NCI-H345 treated with DMSO at 0.1 percent for 48 hours (cell line): Measurements from ENCODE around the gene MGAT5.

ENCODE experiments used
- DNase-seq: peaks from one replicate; lab custom pipeline; 2025; ENCODE audit not compliant: unreplicated experiment; lab: John Stamatoyannopoulos, UW

The MGAT5 gene

GRCh38 chr2:134231301-134231964, 22.4 kb upstream of the MGAT5 start:
- DNase-seq, result no peak

GRCh38 chr2:134231965-134232340, 21.9 kb upstream of the MGAT5 start:
- no peak for DNase-seq

GRCh38 chr2:134232461-134232860, 21.4 kb upstream of the MGAT5 start:
- no peak for DNase-seq

GRCh38 chr2:134232868-134233727, 20.8 kb upstream of the MGAT5 start:
- DNase-seq, result no peak

GRCh38 chr2:134233728-134234136, 20.1 kb upstream of the MGAT5 start:
- no peak for DNase-seq

DNA sequence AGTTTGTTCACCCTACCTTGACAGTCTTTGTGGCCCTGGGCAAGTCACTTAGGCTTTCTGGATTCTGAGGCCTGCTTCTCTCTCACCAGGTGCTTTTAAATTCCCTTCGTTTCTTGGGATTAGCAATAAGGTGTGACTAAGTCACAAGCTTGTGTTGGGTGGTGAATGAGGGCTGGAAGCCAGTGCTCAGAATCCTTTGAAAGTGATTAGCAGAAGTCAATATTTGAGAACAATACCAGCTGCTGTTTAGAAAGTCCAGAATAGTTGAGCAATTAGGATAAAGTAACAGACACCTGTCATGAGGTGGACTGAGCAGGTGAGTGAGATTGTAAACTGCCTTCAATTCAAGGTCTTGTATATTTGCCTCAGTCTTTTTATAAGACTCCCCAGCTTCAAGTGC, 19.3 kb upstream of the MGAT5 start:
- no peak for DNase-seq

GRCh38 chr2:134235510-134236144, 18.2 kb upstream of the MGAT5 start:
- no peak for DNase-seq

- no peak for DNase-seq
Observed at GRCh38 chr2:134238371-134238770, 15.5 kb upstream of the MGAT5 start.

GRCh38 chr2:134240061-134240460, 13.8 kb upstream of the MGAT5 start:
- no peak for DNase-seq

- no peak for DNase-seq
Observed at GRCh38 chr2:134241911-134242310, 12.0 kb upstream of the MGAT5 start.

- no peak for DNase-seq
Observed at GRCh38 chr2:134243244-134243643, 10.6 kb upstream of the MGAT5 start.

DNA sequence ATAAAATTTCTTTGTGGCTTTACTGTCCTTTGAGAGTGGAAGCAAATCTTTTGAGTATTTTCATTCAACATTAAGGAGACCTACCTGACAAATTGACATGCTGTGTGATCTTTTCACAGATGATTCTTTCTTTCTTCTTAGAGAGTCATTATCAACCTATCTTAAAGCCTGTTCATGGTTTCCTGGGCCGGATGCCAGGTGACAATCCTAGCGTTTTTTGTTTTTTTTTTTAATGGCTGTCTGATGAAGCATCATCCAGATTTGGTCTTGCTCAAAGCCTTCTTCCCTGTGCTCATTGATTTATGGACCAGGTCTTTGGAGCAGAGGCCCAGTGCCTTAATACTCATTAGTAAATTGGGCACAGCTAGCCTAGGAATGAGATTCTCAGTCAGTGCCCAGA, 9.8 kb upstream of the MGAT5 start:
- DNase-seq, result no peak

DNA sequence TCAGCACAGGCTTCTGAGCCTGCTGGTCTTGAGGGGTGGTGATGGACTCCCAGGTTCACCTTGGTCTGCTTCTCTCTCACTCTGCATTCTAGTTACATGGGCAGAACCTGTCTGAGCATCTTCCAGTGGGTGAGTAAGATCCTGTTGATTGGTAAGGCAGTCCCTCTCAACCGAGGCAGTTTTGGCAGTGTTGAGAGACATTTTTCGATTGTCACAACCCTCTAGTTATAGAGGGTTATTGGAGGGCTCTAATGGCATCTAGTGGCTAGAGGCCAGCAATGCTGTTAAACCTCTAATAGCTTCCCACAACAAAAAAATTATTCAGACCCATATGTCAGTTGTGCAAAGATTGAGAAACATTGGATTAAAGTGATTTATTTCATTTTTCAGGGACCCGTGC, 9.3 kb upstream of the MGAT5 start:
- no peak for DNase-seq

DNA sequence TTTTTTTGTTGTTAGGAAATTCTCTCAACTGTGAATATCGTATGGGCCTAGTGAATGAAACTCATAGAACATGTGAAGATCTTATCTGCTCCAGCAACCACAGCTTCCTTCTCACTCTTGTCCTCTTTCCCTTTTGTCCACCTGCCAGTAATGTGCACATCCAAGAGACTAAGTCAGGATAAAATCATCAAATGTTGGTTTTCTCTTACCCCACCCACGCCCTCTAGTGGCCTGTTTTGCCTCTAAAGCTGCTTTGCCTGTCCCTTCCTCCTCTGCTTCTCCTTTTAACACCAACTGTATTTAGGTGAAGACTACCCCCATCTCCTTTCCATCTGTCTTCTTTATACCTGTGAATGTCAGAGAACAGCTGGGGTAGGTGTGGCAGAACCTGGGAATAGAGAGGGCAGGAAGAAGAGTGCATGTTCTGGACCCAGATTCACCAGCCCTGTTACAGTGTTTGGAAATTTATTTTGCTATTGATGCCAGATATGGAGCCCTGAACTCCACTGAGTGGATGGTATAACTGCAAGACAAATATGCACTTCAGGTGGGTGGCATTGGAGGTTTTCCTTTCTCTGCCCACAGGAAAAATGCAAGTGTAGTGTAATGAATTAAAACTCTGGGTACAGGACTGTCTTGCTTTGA, 8.4 kb upstream of the MGAT5 start:
- DNase-seq, result peak; percentile 38

DNA sequence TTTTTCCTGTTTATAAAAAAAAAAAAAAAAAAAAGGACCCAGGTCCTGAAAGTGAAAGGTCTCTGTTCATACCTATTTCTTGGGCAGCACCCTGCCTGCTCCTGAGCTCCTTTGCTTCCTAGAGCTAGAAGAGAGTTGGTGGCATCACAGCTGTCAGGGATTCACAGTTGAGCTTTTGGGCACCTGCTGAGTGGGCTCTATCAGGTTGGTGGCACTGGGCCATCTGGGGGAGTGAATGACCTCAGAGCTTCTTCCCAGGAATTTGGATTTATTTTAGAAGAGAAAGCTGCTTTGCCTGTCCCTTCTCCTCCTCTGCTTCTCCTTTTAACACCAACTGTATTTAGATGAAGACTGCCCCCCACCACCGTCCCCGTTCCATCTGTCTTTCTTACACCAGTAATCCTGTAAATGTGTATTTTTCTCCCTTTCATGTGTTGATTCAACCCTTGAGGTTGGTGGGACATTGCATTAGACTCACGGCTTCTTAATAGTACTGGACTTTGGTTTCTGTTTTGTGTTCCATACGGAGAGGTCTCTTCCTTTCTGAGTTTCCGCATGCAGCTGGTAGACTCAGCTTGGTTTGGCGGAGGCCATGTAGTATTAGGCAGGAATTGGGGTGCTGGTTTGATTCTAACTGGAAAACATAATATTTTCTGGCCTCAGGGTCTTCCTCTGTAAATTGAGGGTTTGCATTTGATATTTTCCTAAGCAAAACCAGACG, 7.6 kb upstream of the MGAT5 start:
- DNase-seq, result no peak

- no peak for DNase-seq
Observed at GRCh38 chr2:134247679-134248078, 6.2 kb upstream of the MGAT5 start.

- no peak for DNase-seq
Observed at GRCh38 chr2:134248913-134249312, 5.0 kb upstream of the MGAT5 start.

DNA sequence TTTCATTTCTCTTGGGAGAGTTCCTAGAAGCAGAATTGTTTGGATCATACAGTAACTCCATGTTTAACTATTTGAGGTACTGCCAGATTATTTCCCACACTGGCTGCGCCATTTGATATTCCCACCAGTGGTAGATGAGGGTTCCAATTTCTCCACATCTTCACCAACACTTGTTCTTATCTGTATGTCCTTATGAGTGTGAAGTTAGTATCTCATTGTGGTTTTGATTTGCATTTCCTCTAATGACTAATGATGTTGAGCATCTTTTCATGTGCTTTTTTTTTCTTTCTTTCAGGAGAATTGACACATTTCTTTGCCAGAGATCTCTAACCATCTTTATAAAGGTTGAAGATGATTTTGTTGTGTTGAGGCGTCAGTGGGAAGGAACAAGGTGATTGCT, 4.1 kb upstream of the MGAT5 start:
- no peak for DNase-seq

GRCh38 chr2:134250840-134251461, 2.9 kb upstream of the MGAT5 start:
- DNase-seq, result no peak

- no peak for DNase-seq
Observed at GRCh38 chr2:134252092-134252750, 1.7 kb upstream of the MGAT5 start.
